Skeletal muscle satellite cell (primary cell): Measurements from ENCODE around the gene ERAP2. TPM values are rescaled to one million over a fixed set of nuclear protein-coding genes. Genes with fewer than 3 reads are reported as not detected.

Experiments used
- small RNA-seq: library from RNA; depleted of rRNA; stranded (forward); fragments of <200 nt; gene quantifications from one replicate; pipeline ENCODE3, GENCODE V24; 2012

ERAP2 gene

Small RNAs within 50 kb of the gene (small RNA-seq; reads per million reads assigned to genes)
- not detected for gene RF00019
